Osteoblast (primary cell): ENCODE data around the gene DNASE1. TPM values are rescaled to one million over a fixed set of nuclear protein-coding genes. Genes with fewer than 3 reads are reported as not detected.

Source experiments
- DNase-seq: peaks from one replicate; pipeline ENCODE4 v3.0.0; 2011; ENCODE audit warnings: low spot score, mixed read lengths; ENCODE audit not compliant: insufficient read length; ENCODE audit errors: missing footprints
- H2AFZ ChIP-seq: 2 replicates; pipeline ENCODE4 v1.6.0; 2011; ENCODE audit warnings: mild to moderate bottlenecking, low read length
- H3K27ac ChIP-seq: 2 replicates; pipeline ENCODE4 v1.5.1; 2011; ENCODE audit warnings: mild to moderate bottlenecking, low read depth, low read length, moderate library complexity
- H3K27me3 ChIP-seq: 2 replicates; pipeline ENCODE4 v1.6.0; 2012; ENCODE audit warnings: mild to moderate bottlenecking, control low read depth, inconsistent platforms, low read length, moderate library complexity; ENCODE audit not compliant: insufficient read depth
- H3K36me3 ChIP-seq: 2 replicates; pipeline ENCODE4 v1.5.1; 2011; ENCODE audit warnings: mild to moderate bottlenecking, low read length, control low read depth, moderate library complexity; ENCODE audit not compliant: insufficient read depth
- H3K4me1 ChIP-seq: 2 replicates; pipeline ENCODE4 v1.5.1; 2011; ENCODE audit warnings: mild to moderate bottlenecking, low read length, control low read depth, moderate library complexity; ENCODE audit not compliant: insufficient read depth
- H3K4me2 ChIP-seq: 2 replicates; pipeline ENCODE4 v1.6.0; 2011; ENCODE audit warnings: mild to moderate bottlenecking, low read length; ENCODE audit not compliant: insufficient read depth
- H3K4me3 ChIP-seq: fragments of 200-600 bp; sonication (generic); 3 replicates; pipeline ENCODE4 v1.5.1; 2012; ENCODE audit warnings: mild to moderate bottlenecking, low read length, inconsistent platforms; ENCODE audit not compliant: insufficient read depth
- H3K79me2 ChIP-seq: 2 replicates; pipeline ENCODE4 v1.6.0; 2012; ENCODE audit warnings: mild to moderate bottlenecking, low read length, control low read depth, inconsistent platforms; ENCODE audit not compliant: insufficient read depth
- H3K9me3 ChIP-seq: 2 replicates; pipeline ENCODE4 v1.5.1; 2011; ENCODE audit warnings: low read depth, low read length, control low read depth
- H4K20me1 ChIP-seq: 2 replicates; pipeline ENCODE4 v1.6.0; 2012; ENCODE audit warnings: mild to moderate bottlenecking, low read length, control low read depth; ENCODE audit not compliant: insufficient read depth
- CTCF ChIP-seq: IDR thresholded peaks from 2 replicates; pipeline ENCODE4 v1.5.1; 2011; ENCODE audit warnings: mild to moderate bottlenecking, low read depth, low read length, moderate library complexity; ENCODE audit errors: extremely low read depth
- total RNA-seq: library from RNA; depleted of rRNA; stranded (reverse); fragments of >200 nt; gene quantifications from 2 replicates; pipeline ENCODE4 v1.2.3, GENCODE V29; 2012

DNASE1 gene
- total RNA-seq, 1 donor: 11.9 TPM

- Histone ChIP-seq H2AFZ (no peak overlapping the region), H3K36me3 (peaks cover 48% of the 10 kb centered on the region), H4K20me1 (no peaks in the 10 kb centered on the region), H3K27ac (no peak overlapping the region), H3K4me2 (no peak overlapping the region), H3K9me3 (no peaks in the 10 kb centered on the region), H3K4me3 (no peak overlapping the region), H3K27me3 (no peaks in the 10 kb centered on the region), H3K79me2 (no peaks in the 10 kb centered on the region), H3K4me1 (no peaks in the 10 kb centered on the region)
- TF ChIP-seq CTCF: no peak
- DNase-seq: peak; percentile 73
These were observed 20.2 kb downstream of the DNASE1 start for GRCh38 chr16:3674513-3675295.

- H2AFZ ChIP-seq: no peak overlapping the region
- H3K4me1 ChIP-seq: no peaks in the 10 kb centered on the region
- TF ChIP-seq CTCF: no peak
- no peak overlapping the region for H3K4me2 ChIP-seq
- no peaks in the 10 kb centered on the region for H3K27me3 ChIP-seq
- H3K4me3 ChIP-seq: no peak overlapping the region
- H3K27ac ChIP-seq: no peak overlapping the region
- peak; percentile 26 for DNase-seq
- peaks cover 48% of the 10 kb centered on the region for H3K36me3 ChIP-seq
- no peaks in the 10 kb centered on the region for H3K79me2 ChIP-seq
- no peaks in the 10 kb centered on the region for H4K20me1 ChIP-seq
- H3K9me3 ChIP-seq: no peaks in the 10 kb centered on the region
These were observed 21.2 kb downstream of the DNASE1 start for GRCh38 chr16:3675601-3676130.

- Histone ChIP-seq H3K9me3 (no peaks in the 10 kb centered on the region), H3K79me2 (no peaks in the 10 kb centered on the region), H3K4me1 (no peaks in the 10 kb centered on the region), H3K36me3 (peaks cover 50% of the 10 kb centered on the region), H4K20me1 (no peaks in the 10 kb centered on the region), H3K4me2 (no peak overlapping the region), H3K27ac (no peak overlapping the region), H3K27me3 (no peaks in the 10 kb centered on the region), H3K4me3 (no peak overlapping the region), H2AFZ (no peak overlapping the region)
- no peak for TF ChIP-seq CTCF
- DNase-seq: peak; percentile 73
These were observed 23.5 kb downstream of the DNASE1 start for GRCh38 chr16:3677994-3678393.

DNA sequence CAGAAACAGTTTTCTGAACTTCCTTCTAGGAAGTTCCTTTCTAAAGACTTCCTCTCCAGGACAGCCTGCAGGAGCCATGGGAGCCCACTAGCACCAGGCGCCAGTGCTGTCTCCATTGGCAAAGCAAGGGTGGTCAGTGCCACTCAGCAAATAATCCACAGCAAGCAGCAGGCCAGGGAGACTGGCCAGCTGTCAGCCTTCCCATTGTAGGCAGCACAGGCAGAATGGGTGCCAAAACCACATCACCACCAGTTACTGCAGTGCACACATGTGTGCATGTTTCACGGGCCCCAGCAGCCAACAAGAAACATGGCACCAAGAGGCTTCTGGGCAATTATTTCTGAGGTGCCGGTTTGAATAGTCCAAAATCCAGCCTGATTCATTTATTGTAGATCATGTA lies 26.7 kb downstream of the DNASE1 start:
- peak; percentile 71 for DNase-seq
- Histone ChIP-seq H3K27me3 (no peaks in the 10 kb centered on the region), H3K9me3 (no peaks in the 10 kb centered on the region), H3K4me2 (no peak overlapping the region), H3K36me3 (peaks cover 40% of the 10 kb centered on the region), H3K4me1 (no peaks in the 10 kb centered on the region), H4K20me1 (no peaks in the 10 kb centered on the region), H3K27ac (no peak overlapping the region), H2AFZ (no peak overlapping the region), H3K79me2 (no peaks in the 10 kb centered on the region), H3K4me3 (no peak overlapping the region)
- TF ChIP-seq CTCF: no peak
